HG03108 (cell line): ENCODE results near the gene PEX3.
A peak's percentile ranks its signal among the peaks of the same experiment; 100 is the strongest.

ENCODE experiments used
- ATAC-seq: cut with Tn5 transposase; IDR thresholded peaks from one replicate; pipeline ENCODE4 v1.9.1; 2021; ENCODE audit warnings: moderate library complexity; ENCODE audit not compliant: unreplicated experiment

The PEX3 gene

GRCh38 chr6:143536866-143537691, 86.5 kb downstream of the PEX3 start:
- ATAC-seq, result peak; percentile 56

GRCh38 chr6:143538374-143538773, 87.8 kb downstream of the PEX3 start:
- no peak for ATAC-seq

- no peak for ATAC-seq
These were observed 88.5 kb downstream of the PEX3 start for GRCh38 chr6:143539106-143539505.

GRCh38 chr6:143539734-143540133, 89.1 kb downstream of the PEX3 start:
- no peak for ATAC-seq

GRCh38 chr6:143540192-143540591, 89.6 kb downstream of the PEX3 start:
- ATAC-seq, result no peak
